Measurements from ENCODE around the gene SMAD2.

- TF ChIP-seq ZFP3 (CRISPR knock-in tag; IDR thresholded peaks at IDR 0.05) (no peak), CREB5 (CRISPR knock-in tag; IDR thresholded peaks at IDR 0.05; ENCODE audit: low read depth) (no peak), POU6F1 (CRISPR knock-in tag; IDR thresholded peaks at IDR 0.05; ENCODE audit: borderline replicate concordance, low read depth) (no peak), ARNTL (CRISPR knock-in tag; IDR thresholded peaks at IDR 0.05; ENCODE audit: borderline replicate concordance, low read depth) (no peak), RARB (CRISPR knock-in tag; IDR thresholded peaks at IDR 0.05) (no peak)
Measured at GRCh38 chr18:47932603-47933002, 2.1 kb upstream of the SMAD2 start.

Measured in SK-N-SH treated with all-trans-retinoic acid at 6 μM for 48 hours (cell line).